HG03442 (cell line): ENCODE data around the gene STK24.

Experiments
- ATAC-seq: cut with Tn5 transposase; IDR thresholded peaks from one replicate; pipeline ENCODE4 v1.9.1; 2021; ENCODE audit warnings: mild to moderate bottlenecking, moderate library complexity; ENCODE audit not compliant: unreplicated experiment

STK24 gene

DNA sequence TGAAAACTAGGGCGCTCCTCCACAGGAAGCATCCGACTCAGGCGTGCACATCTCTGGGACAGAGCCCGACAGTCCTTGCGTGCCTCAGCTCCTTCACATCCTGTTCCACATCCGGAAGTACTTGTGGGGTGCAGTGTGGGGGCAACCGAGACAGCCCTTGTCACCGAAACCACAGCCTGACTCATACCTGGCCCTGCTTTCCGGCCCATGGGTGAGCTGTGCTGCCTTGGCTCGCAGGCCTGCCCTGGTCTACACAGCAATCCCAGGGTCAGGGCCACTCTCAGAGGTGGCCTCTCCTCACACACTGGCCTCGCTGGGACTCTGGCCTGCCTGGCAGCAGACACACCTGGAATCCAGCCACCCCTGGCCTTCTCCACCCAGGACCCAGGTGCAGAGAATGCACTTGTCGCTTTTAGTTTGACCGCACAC lies 100.4 kb downstream of the STK24 start:
- peak; percentile 89 for ATAC-seq

GRCh38 chr13:98476106-98476505 lies 100.8 kb downstream of the STK24 start:
- ATAC-seq = peak; percentile 25

DNA sequence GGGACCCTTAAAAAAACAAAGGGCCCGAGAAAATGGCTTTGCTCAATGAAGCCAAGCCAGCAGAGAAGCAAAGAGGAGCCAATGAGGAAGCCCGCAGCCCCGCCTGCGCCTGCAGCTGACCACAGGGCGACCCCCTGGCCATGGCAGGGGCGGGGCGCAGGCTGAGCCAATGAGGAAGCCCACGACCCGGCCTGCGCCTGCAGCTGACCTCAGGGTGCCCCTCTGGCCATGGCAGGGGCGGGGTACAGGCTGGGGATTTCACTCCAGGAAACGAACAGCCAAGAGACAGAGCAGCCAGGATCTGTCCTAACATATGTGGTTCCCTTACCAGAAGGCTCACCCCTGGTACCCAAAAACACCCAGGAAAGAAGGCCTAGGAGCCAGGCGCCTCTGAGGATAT lies 101.4 kb downstream of the STK24 start:
- no peak for ATAC-seq

DNA sequence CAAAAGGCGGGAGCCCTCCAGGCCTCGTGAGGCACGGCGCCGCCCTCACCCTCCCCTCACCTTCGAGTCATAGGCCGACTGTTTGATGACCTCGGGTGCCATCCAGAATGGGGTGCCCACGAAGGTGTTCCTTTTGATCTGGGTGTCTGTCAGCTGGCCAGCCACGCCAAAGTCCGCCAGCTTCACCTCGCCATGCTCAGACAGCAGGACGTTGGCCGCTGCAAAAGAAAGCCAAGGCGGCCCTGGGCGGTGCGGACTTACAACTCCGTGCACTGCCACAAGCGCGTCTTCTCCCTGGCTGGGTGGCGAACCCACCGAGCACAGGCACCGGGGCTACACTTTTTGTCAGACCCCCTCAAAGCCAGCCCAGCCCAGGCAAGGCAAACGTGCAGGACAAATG lies 102.1 kb downstream of the STK24 start:
- ATAC-seq = no peak

DNA sequence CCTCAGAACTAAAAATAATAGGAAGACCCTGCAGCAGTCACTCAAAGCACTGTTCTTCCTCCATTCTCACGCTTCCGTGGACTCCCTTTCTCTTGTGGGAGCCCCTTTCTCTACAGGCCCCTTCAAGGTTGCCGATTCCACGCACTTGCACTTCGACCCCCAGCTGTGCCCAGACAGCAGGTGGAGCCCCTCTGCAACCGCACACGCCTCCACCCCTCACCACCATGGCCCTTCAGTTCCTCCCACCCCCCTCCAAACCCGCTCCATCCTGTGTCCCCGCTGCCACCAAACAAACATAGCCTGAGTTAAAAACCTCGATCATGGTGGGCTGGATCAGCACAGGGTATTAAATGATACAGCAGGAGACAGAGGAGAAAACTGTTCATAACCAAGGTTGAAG lies 102.6 kb downstream of the STK24 start:
- no peak for ATAC-seq

- ATAC-seq = no peak
Measured at GRCh38 chr13:98473788-98474144, 103.1 kb downstream of the STK24 start.

DNA sequence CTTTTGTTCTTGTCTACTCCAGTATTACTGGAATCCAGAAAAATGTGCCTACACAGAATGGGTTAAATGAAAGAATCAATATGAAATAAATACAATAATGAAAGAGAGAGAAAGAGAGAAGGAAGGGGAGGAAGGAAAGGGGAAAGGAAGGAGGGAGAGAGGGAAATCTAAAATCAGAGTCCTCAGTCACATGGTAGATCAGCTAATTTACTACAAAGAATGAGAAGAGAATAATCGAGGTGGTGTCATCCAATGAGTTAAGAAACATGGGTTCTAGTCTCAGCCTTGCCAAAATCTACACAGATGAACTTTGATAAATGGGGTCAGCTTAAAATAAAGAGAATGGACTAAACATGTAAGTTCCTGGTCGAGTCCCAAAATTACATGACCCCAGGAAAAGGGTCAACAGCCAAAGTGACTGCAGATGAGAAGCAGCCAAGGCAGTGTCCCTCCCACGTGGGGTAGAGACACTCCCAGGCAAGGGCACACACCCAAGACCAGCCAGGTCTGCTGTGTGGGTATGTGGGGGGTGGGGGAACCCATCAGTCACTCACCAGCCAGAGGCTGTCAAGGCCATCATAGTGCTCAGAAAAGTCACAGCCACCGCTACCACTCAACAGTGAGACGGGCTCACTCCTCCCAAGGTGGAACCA lies 103.6 kb downstream of the STK24 start:
- ATAC-seq = no peak

- ATAC-seq = no peak
Measured at GRCh38 chr13:98471934-98472333, 105.0 kb downstream of the STK24 start.

DNA sequence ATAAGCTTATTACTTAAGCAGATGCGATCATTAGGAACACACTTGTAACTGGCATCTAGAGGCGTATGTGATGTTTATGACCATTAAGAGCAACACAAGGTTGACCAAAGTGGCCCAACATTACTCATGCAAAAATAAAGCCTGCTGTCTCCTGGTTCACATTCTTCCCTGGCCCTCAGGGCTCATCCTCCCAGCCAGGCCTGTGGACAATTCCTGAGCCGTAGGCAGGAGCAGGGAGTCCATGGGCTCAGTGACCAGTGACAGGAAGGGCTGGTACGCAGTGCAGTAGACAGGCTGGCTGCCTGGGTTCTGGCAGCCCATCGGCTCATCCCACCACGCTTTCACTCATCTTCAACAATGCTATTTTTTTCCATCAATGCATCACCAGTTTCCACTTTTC lies 106.0 kb downstream of the STK24 start:
- no peak for ATAC-seq

- ATAC-seq = no peak
Measured at GRCh38 chr13:98468929-98469328, 108.0 kb downstream of the STK24 start.

- ATAC-seq = no peak
Measured at GRCh38 chr13:98468361-98468760, 108.5 kb downstream of the STK24 start.

DNA sequence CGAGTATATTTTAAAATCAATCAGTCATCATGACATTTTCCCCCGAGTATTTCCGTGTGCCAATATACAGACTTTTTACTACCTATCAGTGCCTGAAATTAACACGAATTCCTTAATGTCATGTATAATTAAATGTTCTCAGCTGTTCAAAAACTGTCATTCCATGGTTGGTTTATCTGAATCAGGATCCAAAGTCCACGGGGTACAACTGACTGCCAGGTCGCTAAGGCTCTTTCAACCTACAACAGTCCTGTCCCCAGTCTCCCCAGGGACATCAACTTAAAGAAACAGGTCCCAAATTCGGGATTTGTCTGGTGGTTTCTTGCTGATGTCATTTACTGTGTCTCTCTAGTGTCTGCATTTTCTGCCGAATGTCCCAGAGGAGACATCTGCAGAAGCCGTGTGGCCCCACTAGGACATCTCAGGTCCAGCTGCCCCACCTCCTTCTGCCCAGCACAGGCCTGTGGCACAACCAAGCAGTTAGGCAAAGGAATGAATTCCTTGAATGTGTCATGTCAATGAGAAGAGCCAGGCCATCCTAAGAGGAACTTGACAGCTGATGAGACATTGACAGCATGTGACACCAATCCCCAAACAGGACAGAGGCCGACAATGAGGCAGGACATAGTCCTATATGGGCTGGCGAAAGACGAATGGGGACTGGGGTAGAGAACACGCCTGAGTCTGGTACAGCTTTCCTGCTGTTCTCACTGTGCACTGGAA lies 109.5 kb downstream of the STK24 start:
- ATAC-seq = no peak

- ATAC-seq = no peak
Measured at GRCh38 chr13:98466634-98467236, 110.2 kb downstream of the STK24 start.

GRCh38 chr13:98462946-98463345 lies 114.0 kb downstream of the STK24 start:
- no peak for ATAC-seq

DNA sequence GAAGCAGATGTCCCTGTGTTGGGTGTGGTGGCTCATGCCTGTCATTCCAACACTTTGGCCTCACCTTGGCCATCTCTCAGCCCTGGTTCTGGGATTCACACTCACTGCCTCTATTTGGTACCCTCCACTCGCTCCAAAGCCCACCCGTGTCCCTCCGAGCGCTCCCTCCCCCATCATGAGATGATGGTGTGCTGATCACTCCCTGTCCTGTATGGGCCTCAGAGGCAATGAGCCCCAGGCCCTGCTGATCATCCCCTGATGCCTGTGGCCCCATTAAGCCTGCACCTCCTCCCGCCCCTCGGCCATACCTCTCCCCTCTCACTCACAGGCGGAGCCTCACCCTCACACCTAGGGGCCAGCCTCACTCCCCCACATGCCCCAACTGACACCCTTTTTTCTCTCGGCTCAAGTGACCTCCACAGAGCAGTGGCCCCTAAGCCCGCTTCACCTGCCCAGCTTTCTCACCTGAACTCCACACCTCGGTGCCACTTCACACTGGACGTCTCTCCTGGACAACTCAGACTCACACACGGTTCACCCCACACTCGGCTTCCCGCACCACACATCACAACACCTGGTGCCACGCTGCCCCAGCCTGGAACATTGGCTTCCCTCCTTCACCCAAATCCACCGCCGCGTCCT lies 114.5 kb downstream of the STK24 start:
- ATAC-seq = no peak

DNA sequence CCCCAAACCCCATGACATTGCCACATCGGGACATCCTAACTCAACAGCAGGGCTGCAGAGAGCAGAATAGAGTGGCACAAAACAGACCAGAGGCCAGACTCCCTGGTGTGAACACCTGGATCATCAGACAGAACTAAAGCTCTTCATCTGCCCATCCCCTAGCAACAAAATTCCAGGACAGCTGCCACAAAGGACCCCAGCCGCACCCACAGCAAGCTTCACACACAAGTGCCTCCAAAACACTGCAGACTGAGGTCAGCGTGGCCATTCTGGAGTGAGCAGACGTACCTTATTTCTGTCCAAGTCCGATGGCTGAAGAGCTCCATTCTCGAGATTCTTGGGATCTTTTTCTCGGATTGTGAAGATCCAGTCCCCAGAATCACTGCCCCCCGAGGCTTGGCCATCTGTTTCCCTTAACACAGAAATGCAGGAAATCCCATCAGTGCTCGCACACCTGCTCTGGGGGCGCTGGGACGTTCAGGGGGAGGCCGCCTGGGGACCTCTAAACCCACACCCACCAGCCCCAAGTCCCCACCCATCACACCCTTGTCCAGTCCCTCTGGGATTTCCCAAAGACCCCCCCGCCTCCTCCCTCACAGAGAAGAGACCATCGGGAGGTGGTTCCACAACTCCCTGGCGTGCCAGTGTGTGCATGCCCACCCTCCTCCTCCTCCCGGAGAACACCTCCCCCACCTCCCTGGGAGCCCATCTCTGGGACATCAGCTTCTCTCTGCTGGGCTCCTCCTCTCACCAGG lies 115.2 kb downstream of the STK24 start:
- ATAC-seq = no peak

DNA sequence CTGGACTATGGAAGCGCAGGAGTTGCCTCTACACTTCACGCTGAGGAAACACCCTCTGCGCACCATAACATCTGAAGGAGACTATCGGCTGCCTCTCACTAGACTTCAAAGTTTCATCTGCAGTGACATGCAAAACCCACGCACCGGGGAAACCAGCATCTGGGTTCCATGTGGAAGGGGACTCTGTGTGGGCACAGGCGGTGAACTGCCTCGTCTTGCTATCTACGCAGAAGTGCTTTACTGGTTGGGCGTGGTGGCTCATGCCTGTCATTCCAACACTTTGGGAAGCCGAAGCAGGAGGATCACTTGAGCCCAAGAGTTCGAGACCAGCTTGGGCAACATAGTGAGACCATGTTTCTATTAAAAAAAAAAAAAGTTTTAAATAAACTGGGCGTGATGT lies 116.4 kb downstream of the STK24 start:
- ATAC-seq = no peak

GRCh38 chr13:98459721-98460370 lies 117.1 kb downstream of the STK24 start:
- ATAC-seq = no peak

DNA sequence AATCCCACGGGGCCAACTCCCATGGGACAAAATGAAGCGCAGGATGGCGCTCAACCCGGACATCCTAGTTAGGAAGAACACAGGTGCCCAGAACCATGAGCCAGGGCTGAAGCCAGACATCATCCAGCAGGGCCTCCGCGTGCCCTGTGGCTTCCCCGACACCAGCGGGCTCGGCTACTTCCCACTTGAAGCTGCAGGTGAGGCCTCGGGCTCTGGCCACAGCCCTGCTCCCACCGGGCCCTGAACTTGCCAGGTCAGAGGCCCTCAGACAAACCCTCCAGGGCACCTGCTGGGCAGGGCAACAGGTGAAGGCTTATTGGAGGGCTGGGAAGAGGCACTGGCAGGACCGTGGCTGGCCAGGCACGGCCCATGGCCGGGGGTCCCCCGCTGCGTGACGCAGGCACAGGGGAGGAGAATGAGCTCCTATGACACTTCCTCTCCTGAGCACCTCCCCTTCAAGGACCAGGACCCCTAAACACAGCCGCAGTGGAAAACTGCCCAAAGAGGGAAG lies 117.7 kb downstream of the STK24 start:
- ATAC-seq = no peak

GRCh38 chr13:98458431-98458830 lies 118.5 kb downstream of the STK24 start:
- no peak for ATAC-seq
